ENCODE measurements around the gene SMAD6. TPM values are rescaled to one million over a fixed set of nuclear protein-coding genes. Genes with fewer than 3 reads are reported as not detected.

SMAD6 gene
- total RNA-seq, 1 donor = 1.9 TPM

- H3K4me1 ChIP-seq (ENCODE audit: insufficient read depth, low read length) = no peaks in the 10 kb centered on the region
- no peak overlapping the region for H3K4me3 ChIP-seq (ENCODE audit: low read length)
- H3K27me3 ChIP-seq (ENCODE audit: insufficient read depth, low read length) = no peaks in the 10 kb centered on the region
- H3K9me3 ChIP-seq (ENCODE audit: low read depth, low read length) = no peaks in the 10 kb centered on the region
These were observed 81.7 kb downstream of the SMAD6 start for GRCh38 chr15:66783725-66784124.

GRCh38 chr15:66784174-66784573 lies 82.1 kb downstream of the SMAD6 start:
- no peaks in the 10 kb centered on the region for H3K27me3 ChIP-seq (ENCODE audit: insufficient read depth, low read length)
- no peaks in the 10 kb centered on the region for H3K9me3 ChIP-seq (ENCODE audit: low read depth, low read length)
- H3K4me3 ChIP-seq (ENCODE audit: low read length) = no peak overlapping the region
- H3K4me1 ChIP-seq (ENCODE audit: insufficient read depth, low read length) = no peaks in the 10 kb centered on the region

GRCh38 chr15:66785637-66786036 lies 83.6 kb downstream of the SMAD6 start:
- H3K27me3 ChIP-seq (ENCODE audit: insufficient read depth, low read length) = no peaks in the 10 kb centered on the region
- H3K4me1 ChIP-seq (ENCODE audit: insufficient read depth, low read length) = no peaks in the 10 kb centered on the region
- no peaks in the 10 kb centered on the region for H3K9me3 ChIP-seq (ENCODE audit: low read depth, low read length)
- H3K4me3 ChIP-seq (ENCODE audit: low read length) = no peak overlapping the region

GRCh38 chr15:66786222-66786621 lies 84.2 kb downstream of the SMAD6 start:
- H3K9me3 ChIP-seq (ENCODE audit: low read depth, low read length) = no peaks in the 10 kb centered on the region
- no peaks in the 10 kb centered on the region for H3K27me3 ChIP-seq (ENCODE audit: insufficient read depth, low read length)
- no peaks in the 10 kb centered on the region for H3K4me1 ChIP-seq (ENCODE audit: insufficient read depth, low read length)
- H3K4me3 ChIP-seq (ENCODE audit: low read length) = no peak overlapping the region

GRCh38 chr15:66786708-66787488 lies 84.9 kb downstream of the SMAD6 start:
- Histone ChIP-seq H3K4me1 (ENCODE audit: insufficient read depth, low read length) (no peaks in the 10 kb centered on the region), H3K9me3 (ENCODE audit: low read depth, low read length) (no peaks in the 10 kb centered on the region), H3K27me3 (ENCODE audit: insufficient read depth, low read length) (no peaks in the 10 kb centered on the region), H3K4me3 (ENCODE audit: low read length) (no peak overlapping the region)

GRCh38 chr15:66787489-66787871 lies 85.4 kb downstream of the SMAD6 start:
- H3K4me3 ChIP-seq (ENCODE audit: low read length) = no peak overlapping the region
- H3K27me3 ChIP-seq (ENCODE audit: insufficient read depth, low read length) = no peaks in the 10 kb centered on the region
- H3K4me1 ChIP-seq (ENCODE audit: insufficient read depth, low read length) = no peaks in the 10 kb centered on the region
- no peaks in the 10 kb centered on the region for H3K9me3 ChIP-seq (ENCODE audit: low read depth, low read length)

- H3K9me3 ChIP-seq (ENCODE audit: low read depth, low read length) = no peaks in the 10 kb centered on the region
- H3K4me1 ChIP-seq (ENCODE audit: insufficient read depth, low read length) = no peaks in the 10 kb centered on the region
- no peaks in the 10 kb centered on the region for H3K27me3 ChIP-seq (ENCODE audit: insufficient read depth, low read length)
- no peak overlapping the region for H3K4me3 ChIP-seq (ENCODE audit: low read length)
These were observed 86.0 kb downstream of the SMAD6 start for GRCh38 chr15:66788024-66788423.

- H3K27me3 ChIP-seq (ENCODE audit: insufficient read depth, low read length) = no peaks in the 10 kb centered on the region
- H3K4me1 ChIP-seq (ENCODE audit: insufficient read depth, low read length) = no peaks in the 10 kb centered on the region
- H3K9me3 ChIP-seq (ENCODE audit: low read depth, low read length) = no peaks in the 10 kb centered on the region
- no peak overlapping the region for H3K4me3 ChIP-seq (ENCODE audit: low read length)
These were observed 87.3 kb downstream of the SMAD6 start for GRCh38 chr15:66789029-66790025.

GRCh38 chr15:66795851-66796250 lies 93.8 kb downstream of the SMAD6 start:
- no peak overlapping the region for H3K4me3 ChIP-seq (ENCODE audit: low read length)
- no peaks in the 10 kb centered on the region for H3K27me3 ChIP-seq (ENCODE audit: insufficient read depth, low read length)
- H3K4me1 ChIP-seq (ENCODE audit: insufficient read depth, low read length) = no peaks in the 10 kb centered on the region
- H3K9me3 ChIP-seq (ENCODE audit: low read depth, low read length) = no peaks in the 10 kb centered on the region

GRCh38 chr15:66796343-66796742 lies 94.3 kb downstream of the SMAD6 start:
- no peak overlapping the region for H3K4me3 ChIP-seq (ENCODE audit: low read length)
- no peaks in the 10 kb centered on the region for H3K27me3 ChIP-seq (ENCODE audit: insufficient read depth, low read length)
- no peaks in the 10 kb centered on the region for H3K4me1 ChIP-seq (ENCODE audit: insufficient read depth, low read length)
- no peaks in the 10 kb centered on the region for H3K9me3 ChIP-seq (ENCODE audit: low read depth, low read length)

GRCh38 chr15:66797921-66798320 lies 95.9 kb downstream of the SMAD6 start:
- Histone ChIP-seq H3K9me3 (ENCODE audit: low read depth, low read length) (no peaks in the 10 kb centered on the region), H3K27me3 (ENCODE audit: insufficient read depth, low read length) (no peaks in the 10 kb centered on the region), H3K4me1 (ENCODE audit: insufficient read depth, low read length) (peaks cover 5% of the 10 kb centered on the region), H3K4me3 (ENCODE audit: low read length) (no peak overlapping the region)

- Histone ChIP-seq H3K4me1 (ENCODE audit: insufficient read depth, low read length) (peaks cover 10% of the 10 kb centered on the region), H3K27me3 (ENCODE audit: insufficient read depth, low read length) (no peaks in the 10 kb centered on the region), H3K4me3 (ENCODE audit: low read length) (no peak overlapping the region), H3K9me3 (ENCODE audit: low read depth, low read length) (no peaks in the 10 kb centered on the region)
These were observed 96.5 kb downstream of the SMAD6 start for GRCh38 chr15:66798426-66799061.

- Histone ChIP-seq H3K9me3 (ENCODE audit: low read depth, low read length) (no peaks in the 10 kb centered on the region), H3K27me3 (ENCODE audit: insufficient read depth, low read length) (no peaks in the 10 kb centered on the region), H3K4me1 (ENCODE audit: insufficient read depth, low read length) (peaks cover 10% of the 10 kb centered on the region), H3K4me3 (ENCODE audit: low read length) (no peak overlapping the region)
These were observed 97.2 kb downstream of the SMAD6 start for GRCh38 chr15:66799242-66799641.

- no peak overlapping the region for H3K4me3 ChIP-seq (ENCODE audit: low read length)
- no peaks in the 10 kb centered on the region for H3K27me3 ChIP-seq (ENCODE audit: insufficient read depth, low read length)
- no peaks in the 10 kb centered on the region for H3K9me3 ChIP-seq (ENCODE audit: low read depth, low read length)
- peaks cover 10% of the 10 kb centered on the region for H3K4me1 ChIP-seq (ENCODE audit: insufficient read depth, low read length)
These were observed 98.7 kb downstream of the SMAD6 start for GRCh38 chr15:66800584-66801235.
